SU-DHL-6 (cell line): ENCODE data around the gene LTF.

Experiments used
- H2AFZ ChIP-seq: fragments of 200-600 bp; sonication (generic); 2 replicates; pipeline ENCODE4 v1.6.1; 2014; ENCODE audit warnings: low read depth, mild to moderate bottlenecking, moderate library complexity, mixed read lengths, antibody characterized with exemption, low read length; ENCODE audit not compliant: severe bottlenecking
- H3F3A ChIP-seq: fragments of 200-600 bp; shearing (Covaris generic); 2 replicates; pipeline ENCODE4 v1.6.0; 2016; ENCODE audit warnings: antibody characterized with exemption, mild to moderate bottlenecking; ENCODE audit not compliant: insufficient read depth
- H3K27ac ChIP-seq: fragments of 200-600 bp; sonication (generic); 2 replicates; pipeline ENCODE4 v1.5.1; 2016; ENCODE audit warnings: low read depth, mild to moderate bottlenecking, low read length, moderate library complexity, mixed read lengths
- H3K27me3 ChIP-seq: fragments of 200-600 bp; sonication (generic), shearing (Covaris generic); 2 replicates; pipeline ENCODE4 v1.6.0; 2014; ENCODE audit warnings: mild to moderate bottlenecking, low read length
- H3K36me3 ChIP-seq: fragments of 200-600 bp; sonication (generic); 2 replicates; pipeline ENCODE4 v1.6.1; 2014; ENCODE audit warnings: mild to moderate bottlenecking, low read length, mixed read lengths
- H3K4me2 ChIP-seq: fragments of 300-600, 200-600 bp; shearing (Covaris generic), sonication (generic); 2 replicates; pipeline ENCODE4 v1.6.0; 2014; ENCODE audit warnings: low read length, low read depth, mild to moderate bottlenecking; ENCODE audit not compliant: poor library complexity, severe bottlenecking
- H3K4me3 ChIP-seq: fragments of 200-600 bp; sonication (generic); 2 replicates; pipeline ENCODE4 v1.5.1; 2014; ENCODE audit warnings: antibody characterized with exemption, low read length, mild to moderate bottlenecking, mixed read lengths; ENCODE audit not compliant: insufficient read depth, poor library complexity, severe bottlenecking
- H3K79me2 ChIP-seq: fragments of 200-600 bp; sonication (generic); 2 replicates; pipeline ENCODE4 v1.6.1; 2014; ENCODE audit warnings: mild to moderate bottlenecking, low read length, moderate library complexity; ENCODE audit not compliant: insufficient read depth
- H3K9ac ChIP-seq: fragments of 200-600 bp; sonication (generic); 2 replicates; pipeline ENCODE4 v1.7.0; 2014; ENCODE audit warnings: mild to moderate bottlenecking, low read length
- H3K9me2 ChIP-seq: fragments of 200-600 bp; sonication (generic); replicated peaks from 2 replicates; pipeline ENCODE4 v1.6.1; 2014; ENCODE audit warnings: low read length; ENCODE audit not compliant: insufficient read depth
- H3K9me3 ChIP-seq: fragments of 200-600 bp; sonication (generic); 2 replicates; pipeline ENCODE4 v1.6.1; 2014; ENCODE audit warnings: low read length, mixed read lengths; ENCODE audit not compliant: insufficient read depth
- H4K20me1 ChIP-seq: fragments of 200-600 bp; sonication (generic); 2 replicates; pipeline ENCODE4 v1.6.1; 2014; ENCODE audit warnings: low read depth, mild to moderate bottlenecking, antibody characterized with exemption, low read length, moderate library complexity, mixed read lengths
- EZH2phosphoT487 ChIP-seq: fragments of 200-600 bp; sonication (generic), shearing (Covaris generic); conservative IDR thresholded peaks from 2 replicates; pipeline ENCODE4 v1.6.1; 2018; ENCODE audit warnings: mild to moderate bottlenecking, antibody characterized with exemption, low read length, moderate library complexity, mixed read lengths
- TF ChIP-seq, protein P1 (sequence below): fragments of 200-600 bp; sonication (generic); IDR thresholded peaks from one replicate; pipeline ENCODE4 v1.5.1; 2017; ENCODE audit warnings: antibody characterized with exemption, mild to moderate bottlenecking, low read length, moderate library complexity; ENCODE audit not compliant: insufficient read depth, poor library complexity, severe bottlenecking

The LTF gene

DNA sequence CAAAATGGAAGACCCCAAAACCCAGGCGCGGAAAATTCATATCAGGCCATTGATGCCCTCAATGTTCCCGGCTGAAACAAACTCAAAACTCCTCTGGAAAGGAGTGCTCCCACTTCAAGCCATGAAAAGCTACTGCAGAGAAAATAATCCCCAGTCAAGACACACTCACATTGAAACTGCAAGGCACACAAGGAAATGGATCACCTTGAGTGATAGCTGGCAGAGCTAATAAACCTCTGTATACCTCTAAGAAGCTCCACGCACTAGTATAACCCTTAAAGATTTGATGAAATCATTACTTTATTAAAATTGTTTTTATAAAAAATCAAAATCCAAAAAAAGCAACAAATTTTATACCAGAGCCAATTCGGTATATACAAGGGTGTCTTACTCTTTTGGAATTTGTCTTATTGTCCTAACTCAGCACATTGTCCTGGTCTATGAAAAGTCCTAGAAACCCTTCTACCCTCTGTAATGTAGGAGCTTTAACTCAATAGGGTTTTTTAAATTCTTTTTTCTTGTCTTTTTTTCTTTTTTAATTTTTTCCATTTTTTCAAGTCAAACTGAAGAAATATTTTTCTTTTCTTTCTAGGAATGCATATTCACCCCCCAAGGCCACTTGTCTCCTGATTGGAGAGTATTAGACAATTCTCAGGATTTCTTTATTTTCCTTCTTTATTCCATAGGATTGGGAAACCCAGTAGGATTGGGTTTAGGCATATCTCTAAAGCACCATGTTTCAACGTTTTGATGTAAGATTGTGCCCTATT lies 66.3 kb downstream of the LTF start:
- Histone ChIP-seq H3F3A (no peaks in the 10 kb centered on the region), H3K9me2 (no peaks in the 10 kb centered on the region), H3K27me3 (no peaks in the 10 kb centered on the region), H3K27ac (no peak overlapping the region), H3K36me3 (no peaks in the 10 kb centered on the region), H4K20me1 (no peaks in the 10 kb centered on the region), H3K79me2 (no peaks in the 10 kb centered on the region), H3K9me3 (no peaks in the 10 kb centered on the region), H3K4me3 (no peak overlapping the region), H3K9ac (no peak overlapping the region), H2AFZ (no peak overlapping the region), H3K4me2 (no peak overlapping the region)
- TF ChIP-seq, protein P1, sequence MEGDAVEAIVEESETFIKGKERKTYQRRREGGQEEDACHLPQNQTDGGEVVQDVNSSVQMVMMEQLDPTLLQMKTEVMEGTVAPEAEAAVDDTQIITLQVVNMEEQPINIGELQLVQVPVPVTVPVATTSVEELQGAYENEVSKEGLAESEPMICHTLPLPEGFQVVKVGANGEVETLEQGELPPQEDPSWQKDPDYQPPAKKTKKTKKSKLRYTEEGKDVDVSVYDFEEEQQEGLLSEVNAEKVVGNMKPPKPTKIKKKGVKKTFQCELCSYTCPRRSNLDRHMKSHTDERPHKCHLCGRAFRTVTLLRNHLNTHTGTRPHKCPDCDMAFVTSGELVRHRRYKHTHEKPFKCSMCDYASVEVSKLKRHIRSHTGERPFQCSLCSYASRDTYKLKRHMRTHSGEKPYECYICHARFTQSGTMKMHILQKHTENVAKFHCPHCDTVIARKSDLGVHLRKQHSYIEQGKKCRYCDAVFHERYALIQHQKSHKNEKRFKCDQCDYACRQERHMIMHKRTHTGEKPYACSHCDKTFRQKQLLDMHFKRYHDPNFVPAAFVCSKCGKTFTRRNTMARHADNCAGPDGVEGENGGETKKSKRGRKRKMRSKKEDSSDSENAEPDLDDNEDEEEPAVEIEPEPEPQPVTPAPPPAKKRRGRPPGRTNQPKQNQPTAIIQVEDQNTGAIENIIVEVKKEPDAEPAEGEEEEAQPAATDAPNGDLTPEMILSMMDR, result no peak
- no peak for TF ChIP-seq EZH2phosphoT487

DNA sequence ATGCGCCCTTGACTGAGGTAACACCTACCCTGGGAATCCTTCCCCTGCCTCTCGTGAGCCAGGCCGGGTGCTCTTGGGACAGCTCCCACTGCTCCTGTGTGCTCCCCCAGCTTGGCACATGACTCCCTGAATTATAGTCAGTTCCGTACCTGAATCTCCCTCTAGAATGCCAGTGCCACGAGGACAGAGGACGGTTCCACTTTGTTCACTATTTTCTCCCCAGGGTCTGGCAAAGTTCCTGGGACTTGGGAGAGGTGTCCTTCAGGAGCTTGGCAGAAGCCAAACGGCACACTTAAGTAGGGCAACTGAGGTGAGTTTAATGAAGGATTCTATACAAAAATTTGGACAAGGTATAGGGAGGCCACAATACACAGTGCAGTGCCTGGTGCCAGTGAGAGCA lies 67.6 kb downstream of the LTF start:
- Histone ChIP-seq H3K79me2 (no peaks in the 10 kb centered on the region), H3K27ac (no peak overlapping the region), H3F3A (no peaks in the 10 kb centered on the region), H2AFZ (no peak overlapping the region), H3K36me3 (no peaks in the 10 kb centered on the region), H3K9me2 (no peaks in the 10 kb centered on the region), H3K9me3 (no peaks in the 10 kb centered on the region), H4K20me1 (no peaks in the 10 kb centered on the region), H3K9ac (no peak overlapping the region), H3K27me3 (no peaks in the 10 kb centered on the region), H3K4me2 (no peak overlapping the region), H3K4me3 (no peak overlapping the region)
- TF ChIP-seq EZH2phosphoT487, result no peak
- TF ChIP-seq, protein P1, result no peak

DNA sequence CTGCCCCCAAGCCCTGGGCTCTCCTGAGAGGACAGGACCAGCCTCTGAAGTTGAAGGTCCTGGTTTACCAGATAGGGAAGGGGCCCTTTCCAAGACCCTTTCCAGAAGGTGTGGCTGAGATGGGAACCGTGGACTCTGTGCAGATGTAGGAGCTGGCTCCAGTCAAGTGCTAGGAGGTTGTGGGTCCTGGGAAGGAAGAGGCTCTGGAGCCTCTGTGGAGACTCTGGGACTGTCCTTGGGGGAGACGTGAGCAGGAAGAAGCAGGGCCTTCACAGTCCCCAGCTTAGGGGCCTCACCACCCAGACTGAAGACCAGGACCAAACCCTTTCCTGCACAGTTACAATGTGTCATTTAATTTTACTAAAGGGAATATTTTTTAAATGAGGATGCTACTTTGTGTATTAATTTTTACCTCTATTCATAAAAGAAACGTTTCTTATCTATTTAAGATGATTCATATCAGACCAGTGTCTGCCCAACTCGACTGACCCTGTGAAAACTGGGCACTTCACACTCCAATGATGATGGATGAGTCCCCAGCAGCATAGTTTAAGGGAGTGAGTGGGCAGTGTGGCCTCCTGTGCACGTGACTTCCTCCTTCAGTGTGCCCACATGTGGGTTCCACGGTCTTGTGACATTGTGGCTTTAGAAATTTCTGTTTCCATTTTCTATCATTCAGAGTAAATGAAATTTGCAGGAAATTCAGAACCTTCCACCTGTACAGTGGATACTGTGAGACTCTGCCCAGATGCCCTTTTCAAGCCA lies 68.8 kb downstream of the LTF start:
- H3K79me2 ChIP-seq, result no peaks in the 10 kb centered on the region
- no peaks in the 10 kb centered on the region for H3K9me3 ChIP-seq
- no peaks in the 10 kb centered on the region for H3K36me3 ChIP-seq
- H3K27me3 ChIP-seq, result no peaks in the 10 kb centered on the region
- H2AFZ ChIP-seq, result no peak overlapping the region
- TF ChIP-seq EZH2phosphoT487, result no peak
- TF ChIP-seq, protein P1, result no peak
- H3K9ac ChIP-seq, result no peak overlapping the region
- no peak overlapping the region for H3K27ac ChIP-seq
- H3K4me2 ChIP-seq, result no peak overlapping the region
- no peak overlapping the region for H3K4me3 ChIP-seq
- no peaks in the 10 kb centered on the region for H4K20me1 ChIP-seq
- no peaks in the 10 kb centered on the region for H3F3A ChIP-seq
- no peaks in the 10 kb centered on the region for H3K9me2 ChIP-seq
